Activated T-helper 1 cell treated with Interleukin-2 at 50 U/mL for 16 hours (primary cell): ENCODE data around the gene ZDHHC9.

Source experiments
- DNase-seq: peaks from one replicate; pipeline ENCODE4 v3.0.0-alpha.2; 2020; ENCODE audit warnings: low read depth

The ZDHHC9 gene

DNA sequence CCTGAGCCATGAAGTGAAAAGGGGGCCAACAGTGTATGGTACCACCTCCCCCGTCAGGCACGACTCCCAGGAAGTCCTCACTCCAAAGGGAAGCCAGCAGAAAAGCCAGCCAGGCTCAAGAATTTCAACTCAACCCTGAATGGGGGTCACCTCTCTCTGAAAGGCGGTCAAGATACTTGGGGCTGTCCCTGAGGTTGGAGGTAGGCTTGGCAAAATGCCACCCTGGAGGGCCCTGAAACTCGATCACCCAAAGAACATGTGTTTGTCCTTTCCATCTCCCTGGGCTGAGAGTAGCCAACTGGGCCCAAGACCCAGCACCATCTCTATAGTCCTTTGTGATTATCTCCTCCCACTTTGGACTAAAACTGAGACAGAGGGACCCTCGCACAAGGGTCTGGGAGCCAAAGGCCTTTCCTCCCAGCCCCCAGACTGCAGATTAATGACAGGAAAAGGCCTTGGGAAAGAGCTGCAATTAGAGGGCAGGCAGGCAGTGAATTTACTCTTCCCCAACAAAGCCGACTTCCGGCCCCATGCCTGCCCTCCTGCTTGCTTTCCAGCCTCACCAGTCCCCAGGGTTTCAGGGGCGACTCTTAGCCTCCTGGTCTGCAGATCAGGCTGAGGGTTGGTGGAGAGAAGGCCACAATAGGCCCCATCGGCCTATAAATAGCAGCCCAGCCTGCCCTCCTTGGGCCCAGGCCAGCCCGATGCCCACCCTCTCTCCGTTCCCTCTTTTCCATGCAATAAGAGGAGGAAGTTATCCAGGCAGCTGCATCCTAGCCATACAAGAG lies 58.3 kb downstream of the ZDHHC9 start:
- no peak for DNase-seq

DNA sequence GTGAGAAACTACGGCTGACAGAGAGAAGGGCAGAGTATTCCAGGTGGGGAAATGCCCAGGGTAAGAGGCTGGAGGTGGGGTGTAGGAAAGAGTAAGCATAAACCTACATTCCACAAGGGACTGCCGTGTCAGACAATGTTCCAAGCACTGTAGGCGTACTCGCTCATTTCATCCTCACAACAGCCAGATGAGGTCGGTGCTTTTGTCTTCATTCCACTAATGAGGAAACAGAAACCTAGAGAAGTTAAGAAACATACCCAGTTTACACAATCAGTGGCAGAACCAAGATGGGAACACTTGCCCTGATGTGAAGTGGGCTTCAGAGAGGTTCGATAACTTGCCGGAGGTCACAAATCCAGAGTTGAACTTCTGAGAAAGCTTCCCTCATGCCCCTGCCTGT lies 59.3 kb downstream of the ZDHHC9 start:
- DNase-seq: no peak

DNA sequence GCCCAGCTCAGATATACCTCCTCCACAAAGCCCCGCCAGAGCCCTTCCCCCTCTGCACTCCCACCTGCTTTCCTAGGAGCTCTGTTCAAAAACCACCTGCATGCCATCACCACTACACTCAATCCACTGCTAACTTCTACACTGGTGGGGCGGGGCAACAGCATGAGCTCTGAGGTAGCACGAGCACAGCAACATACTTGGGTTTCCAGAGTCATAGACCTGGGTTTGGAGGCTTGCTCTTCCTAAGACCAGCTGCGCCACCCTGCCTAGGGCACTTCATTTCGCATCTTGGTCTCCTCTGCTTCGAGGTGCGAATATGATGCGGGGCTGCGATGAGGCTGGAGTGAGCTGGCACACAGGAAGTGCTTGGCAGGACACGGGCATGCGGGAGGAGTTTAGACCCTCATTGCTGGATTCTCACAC lies 60.4 kb downstream of the ZDHHC9 start:
- no peak for DNase-seq

DNA sequence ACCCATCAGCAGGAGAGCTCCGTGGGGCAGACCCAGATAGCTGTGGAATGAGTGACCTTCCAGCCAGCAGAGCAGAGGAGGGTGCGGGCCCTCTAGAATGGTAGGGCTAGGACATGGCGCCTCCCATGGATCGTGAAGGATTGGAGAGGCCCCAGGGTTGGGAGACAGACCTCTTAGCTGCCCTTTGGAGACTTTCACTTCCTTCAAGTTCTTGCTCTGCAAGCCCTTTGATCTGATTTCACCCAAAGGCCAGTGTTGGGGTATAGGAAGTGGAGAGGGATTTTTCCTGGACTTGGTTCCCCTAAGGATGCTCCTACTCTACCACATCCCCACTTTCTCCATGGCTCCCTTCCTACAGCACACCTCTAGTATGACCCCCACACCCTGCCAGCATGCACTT lies 61.0 kb downstream of the ZDHHC9 start:
- DNase-seq: no peak

DNA sequence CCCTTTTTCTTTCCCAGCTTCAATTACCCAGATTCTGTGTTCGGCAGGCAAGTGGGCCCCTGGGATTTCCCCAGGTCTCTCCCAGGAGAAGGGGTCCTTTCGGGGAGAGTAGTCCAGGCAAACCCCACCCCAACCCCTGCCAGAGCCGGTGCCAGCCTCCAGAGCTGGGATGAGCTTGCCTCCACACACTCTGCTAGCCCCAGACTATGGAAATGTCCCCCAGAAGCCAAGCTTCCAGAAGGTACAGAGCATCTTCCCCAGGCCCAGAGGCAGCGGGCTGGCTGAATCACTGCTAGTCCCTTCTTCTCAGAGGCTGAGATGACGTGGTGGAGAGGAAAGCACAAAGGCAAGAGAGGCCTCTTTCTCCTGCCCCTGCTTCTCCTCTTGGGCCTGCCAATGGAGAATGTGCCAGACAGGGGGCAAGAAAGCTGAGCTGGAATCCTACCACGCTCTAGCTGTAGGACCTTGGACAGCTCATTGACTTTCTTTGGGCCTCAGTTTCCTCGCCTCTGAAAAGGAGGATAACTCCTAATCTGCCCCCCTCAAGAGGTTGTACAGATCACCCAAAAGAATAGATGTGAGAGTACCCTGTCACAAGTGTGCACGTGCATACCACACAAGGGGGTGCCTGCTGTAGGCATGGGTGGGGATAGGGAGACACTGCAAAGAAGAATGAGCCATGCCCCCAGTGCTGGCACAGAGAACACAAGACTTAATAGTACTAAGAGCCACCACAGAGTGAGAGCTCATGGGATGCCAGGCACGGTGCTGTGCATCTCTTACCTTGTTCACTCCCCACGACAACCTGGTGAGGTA lies 61.8 kb downstream of the ZDHHC9 start:
- no peak for DNase-seq

DNA sequence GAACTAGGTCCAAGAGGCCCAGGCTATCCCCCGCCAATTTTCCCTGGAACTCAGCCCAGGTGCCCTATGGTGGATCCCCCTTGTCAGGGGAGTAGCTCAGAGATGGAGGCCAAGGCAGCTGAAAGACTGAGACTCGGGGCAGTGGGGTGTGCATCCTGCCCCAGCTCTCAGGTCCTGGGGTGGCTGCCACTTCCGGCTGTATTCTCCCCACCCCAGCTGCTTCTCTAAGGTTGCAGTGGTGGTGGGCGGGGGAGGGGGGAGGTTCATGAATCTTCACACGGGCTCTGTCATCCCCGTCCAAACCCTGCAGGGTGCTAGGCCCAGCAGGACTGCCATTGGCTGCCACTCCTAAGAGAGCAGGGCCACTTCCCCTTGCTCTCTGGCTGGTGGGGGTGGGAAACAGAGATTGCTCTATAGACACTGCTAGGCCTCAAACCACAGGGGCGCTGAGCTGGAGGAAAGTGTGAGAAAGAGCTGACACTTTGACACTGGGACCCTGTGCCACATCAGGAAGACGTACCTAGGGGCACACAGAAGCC lies 62.5 kb downstream of the ZDHHC9 start:
- peak; percentile 70 for DNase-seq

DNA sequence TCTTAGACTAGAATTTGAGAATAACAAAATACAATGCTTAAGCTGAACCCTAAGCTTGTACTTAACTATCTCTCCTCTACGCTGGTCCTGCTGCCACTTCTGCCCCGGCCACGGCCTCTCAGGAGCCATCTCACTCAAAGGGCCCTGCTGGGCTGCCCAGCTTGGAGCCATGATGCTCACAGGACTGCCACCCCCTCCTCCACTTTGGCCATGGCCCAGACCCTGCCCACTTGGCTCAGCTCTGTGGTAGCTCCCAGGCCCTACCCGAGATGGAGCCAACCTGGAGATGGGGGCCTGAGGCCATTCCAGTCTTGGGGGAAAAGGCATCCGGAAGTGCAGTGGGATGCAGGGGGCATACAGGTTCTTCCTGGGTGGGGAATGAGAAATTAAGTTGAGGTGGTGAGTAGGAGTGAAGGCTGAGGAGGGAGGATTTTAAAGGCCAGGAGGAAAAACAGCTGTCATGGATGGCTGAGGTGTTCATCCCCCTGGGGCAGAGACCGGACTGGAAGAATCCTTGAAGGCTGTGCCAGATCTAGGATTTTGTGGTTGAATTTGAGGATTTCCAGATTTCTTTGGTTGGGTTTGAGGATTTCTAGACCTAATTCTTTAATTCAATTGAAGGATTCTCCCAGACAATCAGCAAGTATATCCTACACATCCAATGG lies 63.1 kb downstream of the ZDHHC9 start:
- no peak for DNase-seq

DNA sequence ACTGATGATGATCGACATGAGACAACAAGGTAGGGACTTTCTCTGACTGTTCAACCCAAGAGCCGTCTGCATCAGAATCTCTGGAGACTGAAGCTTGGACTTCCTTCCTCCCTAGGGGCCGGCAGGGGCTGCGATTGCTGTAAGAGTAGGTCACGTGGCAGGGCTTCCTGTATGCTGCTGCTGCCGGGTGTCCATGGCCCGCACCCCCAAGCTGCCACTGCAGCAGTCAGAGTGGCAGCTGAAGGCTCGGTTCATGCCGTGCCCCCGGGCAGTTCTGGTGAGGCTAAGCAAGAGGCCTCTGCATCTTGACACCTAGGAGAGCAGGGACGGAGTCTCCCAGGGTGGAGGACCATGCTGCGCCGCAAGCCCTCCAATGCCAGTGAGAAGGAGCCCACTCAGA lies 63.9 kb downstream of the ZDHHC9 start, which contains the start of gene SASH3:
Gene SASH3, plus strand, starts transcription at position 203 of the 400 bp plus-strand sequence. Its CDS starts 149 bp downstream, at position 352.
- DNase-seq: peak; percentile 55

DNA sequence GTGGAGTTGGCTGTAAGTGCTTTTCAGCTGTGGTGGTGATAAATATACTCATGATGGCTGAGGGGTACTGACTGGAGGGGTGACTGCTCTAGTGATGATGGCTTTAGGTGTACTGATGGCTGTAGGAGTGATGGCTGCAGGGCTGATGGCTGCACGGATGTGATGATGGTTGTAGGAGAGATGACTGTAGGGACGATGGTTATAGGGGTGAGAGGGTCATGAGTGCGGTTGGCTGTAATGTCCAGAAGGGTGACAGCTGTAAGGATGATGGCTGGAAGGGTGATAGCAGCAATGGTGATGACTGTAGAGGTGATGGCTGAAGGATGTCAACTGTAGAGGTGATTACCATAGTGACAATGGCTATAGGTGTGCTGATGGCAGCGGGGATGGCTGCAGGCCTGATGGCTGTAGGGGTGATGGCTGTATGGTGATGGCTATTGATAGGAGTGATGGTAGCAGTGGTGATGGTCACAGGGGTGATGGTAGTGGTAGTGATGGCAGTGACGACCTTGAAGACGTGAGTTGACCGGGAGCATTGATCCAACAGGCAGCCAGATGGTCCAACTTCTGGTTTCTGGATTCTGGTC lies 64.5 kb downstream of the ZDHHC9 start:
- no peak for DNase-seq

DNA sequence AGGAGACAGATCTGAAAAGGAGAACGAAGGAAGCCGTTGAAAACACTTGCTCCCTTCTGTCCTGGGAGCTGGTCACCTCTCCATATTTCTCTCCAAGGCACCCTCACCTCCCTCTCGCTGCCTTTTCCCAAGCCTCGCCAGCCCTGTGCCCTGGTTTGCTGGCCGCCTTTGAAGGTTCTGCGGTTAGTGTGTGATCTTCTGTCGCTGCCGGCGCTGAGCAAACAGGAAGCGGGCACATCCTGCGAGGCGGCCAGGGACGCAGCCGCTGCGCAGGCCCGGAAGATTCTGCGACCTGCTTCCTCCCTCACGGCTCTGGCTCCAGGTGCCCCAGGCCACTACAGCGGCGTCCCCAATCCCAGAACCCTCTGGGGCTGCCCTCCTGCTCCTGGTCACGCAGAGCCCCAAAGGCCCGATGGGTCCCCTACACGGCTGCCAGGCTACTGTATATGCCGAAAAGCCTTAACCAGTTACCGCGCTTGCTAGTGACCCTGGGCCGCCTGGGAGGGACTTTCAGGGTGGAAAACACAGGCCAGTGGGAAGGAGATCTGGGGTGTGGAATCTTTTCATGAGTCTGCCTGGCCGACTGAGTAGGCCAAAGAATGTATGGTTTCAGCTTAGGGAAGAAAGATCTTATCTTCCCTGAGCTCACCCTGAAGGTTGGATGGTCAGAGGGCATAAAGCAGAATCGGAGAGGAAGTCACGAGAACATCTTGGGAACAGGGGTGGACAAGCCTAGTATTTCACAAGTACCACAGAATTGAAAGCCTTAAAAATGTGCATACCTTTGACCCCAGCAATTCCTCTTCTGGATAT lies 66.3 kb downstream of the ZDHHC9 start:
- peak; percentile 72 for DNase-seq

DNA sequence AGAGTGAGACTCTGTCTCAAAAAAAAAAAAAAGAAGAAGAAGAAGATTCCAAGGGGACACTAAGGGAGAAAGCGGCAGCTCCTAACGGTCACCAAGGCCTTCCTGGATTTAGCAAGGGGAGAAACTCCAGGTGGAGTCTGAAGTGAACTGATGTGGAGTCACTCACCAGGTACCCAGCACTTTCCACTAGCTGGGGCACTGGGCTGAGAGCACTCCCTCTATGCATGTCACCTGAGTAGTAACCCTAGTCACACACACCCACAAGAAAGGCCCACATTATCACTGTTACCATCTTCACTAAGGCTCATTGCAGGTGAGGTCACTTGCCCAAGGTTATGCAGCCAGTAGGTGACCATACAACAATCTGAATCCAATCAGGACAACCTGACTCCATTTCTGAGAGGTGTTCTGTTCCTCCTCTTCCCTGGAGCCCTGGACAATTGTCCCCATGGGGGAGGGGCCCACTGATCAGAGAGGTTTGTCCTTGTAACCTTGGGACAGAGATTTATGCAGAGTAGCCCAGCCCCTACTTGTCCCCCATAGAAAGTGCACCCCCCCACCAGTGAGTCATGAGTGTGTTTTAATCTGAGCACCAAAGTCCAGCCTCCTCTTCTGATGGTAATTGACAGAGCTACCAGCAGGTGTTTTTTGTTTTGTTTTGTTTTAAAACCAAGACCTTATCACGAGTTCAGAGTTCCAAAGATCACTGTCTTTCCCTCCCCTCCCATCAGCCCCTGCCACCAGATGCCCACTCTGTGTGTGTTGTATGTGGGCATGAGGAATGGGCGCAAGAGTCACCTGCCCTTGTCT lies 69.8 kb downstream of the ZDHHC9 start:
- DNase-seq: no peak

DNA sequence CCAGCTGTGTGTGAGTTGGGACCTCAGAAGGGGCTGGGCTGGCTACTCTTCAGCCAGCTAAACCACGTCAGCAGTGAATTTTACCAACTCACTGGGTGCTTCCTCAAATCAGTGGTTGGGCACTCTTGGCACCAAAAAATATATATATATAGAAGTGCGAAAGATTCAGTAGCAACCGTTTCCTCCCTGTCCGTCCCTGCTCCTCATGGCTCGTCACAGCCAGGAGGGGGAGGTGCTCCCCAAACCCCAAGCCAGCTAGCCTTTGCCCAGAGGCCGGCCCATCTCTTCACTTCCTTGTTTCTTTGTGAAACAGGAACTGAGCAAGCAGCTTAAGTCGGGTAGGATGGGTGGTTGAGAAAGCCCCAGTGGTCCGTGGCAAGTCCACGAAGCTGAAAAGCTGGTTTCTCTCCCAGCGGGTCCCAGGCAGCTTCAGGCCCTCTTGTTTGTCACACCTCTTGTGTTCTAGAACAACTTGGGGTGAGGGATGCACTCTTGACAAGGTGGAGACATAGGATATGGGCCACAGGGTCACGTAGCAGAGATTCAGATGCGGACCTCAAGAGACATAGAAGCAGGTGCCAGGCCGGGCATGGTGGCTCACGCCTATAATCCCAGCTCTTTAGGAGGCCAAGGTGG lies 70.8 kb downstream of the ZDHHC9 start:
- no peak for DNase-seq

DNA sequence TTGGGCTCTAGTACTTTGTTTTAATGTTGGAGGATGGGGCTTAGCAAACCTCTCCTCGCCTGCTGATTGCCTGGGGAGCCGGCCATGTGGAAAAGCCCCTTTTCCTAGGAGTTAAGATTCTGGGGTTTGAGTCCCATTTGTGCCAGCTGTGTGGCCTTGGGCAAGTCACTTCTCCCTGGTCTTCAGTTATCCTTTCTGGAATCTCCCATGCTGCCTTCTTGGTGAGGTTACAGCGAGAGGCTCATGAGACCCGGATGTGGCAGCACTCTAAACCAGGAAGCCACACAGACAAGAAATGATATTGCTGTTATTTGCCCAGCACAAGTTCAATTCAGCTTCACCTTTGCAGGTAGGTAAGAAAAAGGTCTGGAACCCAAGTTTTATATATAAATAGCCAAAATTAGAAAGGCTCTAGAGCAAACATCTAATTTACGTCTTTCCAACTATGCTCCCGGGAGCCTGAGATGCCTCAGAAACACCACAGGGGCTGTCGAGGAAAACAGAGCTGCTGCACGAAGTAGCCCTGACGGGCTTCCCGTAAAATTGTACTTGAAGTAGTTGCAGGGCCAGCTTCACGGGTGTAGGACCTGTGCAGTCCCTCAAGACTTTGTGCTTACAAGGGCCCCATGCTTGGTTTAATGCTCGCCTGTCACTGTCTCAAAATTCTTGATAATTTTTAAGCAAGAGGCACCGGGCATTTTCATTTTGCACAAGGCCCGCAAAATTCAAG lies 72.3 kb downstream of the ZDHHC9 start:
- no peak for DNase-seq

DNA sequence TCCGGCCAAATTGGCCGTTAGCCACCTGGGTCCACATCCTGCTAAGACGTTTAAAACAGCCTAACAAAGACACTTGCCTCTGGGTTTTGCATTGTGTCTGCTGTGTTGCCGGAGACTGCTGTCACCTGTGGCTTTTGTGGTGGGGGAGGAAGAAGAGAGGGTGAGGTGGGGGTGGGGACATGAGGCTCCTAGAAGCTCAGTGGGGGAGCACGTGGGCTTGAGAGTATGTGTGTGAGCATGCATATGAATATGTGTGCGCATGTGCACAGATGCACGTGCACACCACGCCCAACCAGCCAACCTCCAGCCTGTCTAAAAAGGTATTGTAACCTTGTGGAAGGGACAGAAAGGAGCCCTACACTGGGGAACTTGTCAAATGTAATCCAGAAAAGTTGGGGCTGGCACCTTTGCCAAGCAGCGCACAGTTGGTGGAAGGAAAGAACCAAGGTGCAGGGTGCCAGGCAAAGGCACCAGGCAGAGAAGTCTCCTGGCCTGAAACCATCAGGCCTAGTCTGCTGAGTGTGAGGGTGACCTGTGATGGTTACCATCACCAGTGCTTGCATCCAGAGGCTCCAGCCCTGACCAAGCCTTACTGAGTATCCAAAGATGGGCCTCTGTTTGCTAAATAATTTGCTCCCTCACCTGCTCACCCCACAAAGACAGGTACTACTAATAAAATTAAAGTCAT lies 74.1 kb downstream of the ZDHHC9 start:
- peak; percentile 53 for DNase-seq

DNA sequence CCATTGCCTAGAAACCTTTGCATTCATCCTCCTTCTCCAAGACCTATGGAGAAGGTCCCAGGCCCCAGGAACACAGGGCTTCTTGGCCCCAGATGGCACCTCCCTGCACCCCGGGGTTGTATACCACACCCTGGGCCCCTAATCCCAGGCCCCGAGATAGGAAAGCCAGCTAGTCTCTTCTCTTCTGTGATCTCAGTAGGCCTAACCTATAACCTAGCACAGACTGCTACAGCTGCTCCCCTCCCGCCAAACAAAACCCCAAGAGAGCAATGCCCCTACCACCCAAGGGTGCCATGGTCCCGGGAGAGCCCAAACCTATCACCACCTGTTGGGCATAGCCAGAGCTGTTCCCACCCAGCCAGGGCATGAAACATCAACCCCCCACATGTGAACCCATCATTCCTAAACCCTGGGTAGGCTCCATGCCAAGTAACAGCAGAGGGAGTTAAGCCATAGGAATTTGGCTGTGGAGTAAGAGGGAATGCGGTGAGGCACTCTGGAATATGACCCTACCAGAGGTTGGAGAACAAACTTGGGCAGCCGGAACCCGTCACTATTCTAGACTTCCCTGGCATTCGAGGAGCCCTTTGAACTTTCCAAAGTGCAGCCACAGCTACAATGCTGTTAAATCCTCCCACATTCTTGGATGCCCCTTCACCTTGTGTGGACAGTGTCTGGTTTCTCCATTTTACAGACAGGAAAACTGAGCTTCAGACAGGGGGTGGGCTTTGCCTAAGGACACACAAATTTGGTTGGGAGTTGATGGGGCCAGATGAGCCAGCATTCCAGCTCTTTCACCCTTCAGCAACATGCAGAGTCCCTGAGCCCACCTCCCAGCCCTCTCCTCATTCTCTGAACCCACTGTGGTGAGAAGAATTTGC lies 74.9 kb downstream of the ZDHHC9 start:
- no peak for DNase-seq

DNA sequence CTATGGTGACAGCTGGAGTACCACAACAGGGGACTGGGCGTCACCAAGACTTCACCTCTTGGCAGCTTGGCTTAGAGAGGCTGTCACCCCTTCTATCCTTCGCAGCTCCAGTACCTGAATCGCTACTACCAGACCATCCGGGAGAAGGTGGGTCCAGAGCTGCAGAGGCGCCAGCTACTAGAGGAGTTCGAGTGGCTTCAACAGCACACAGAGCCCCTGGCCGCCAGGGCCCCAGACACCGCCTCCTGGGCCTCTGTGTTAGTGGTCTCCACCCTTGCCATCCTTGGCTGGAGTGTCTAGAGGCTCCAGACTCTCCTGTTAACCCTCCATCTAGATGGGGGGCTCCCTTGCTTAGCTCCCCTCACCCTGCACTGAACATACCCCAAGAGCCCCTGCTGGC lies 75.5 kb downstream of the ZDHHC9 start:
- no peak for DNase-seq

DNA sequence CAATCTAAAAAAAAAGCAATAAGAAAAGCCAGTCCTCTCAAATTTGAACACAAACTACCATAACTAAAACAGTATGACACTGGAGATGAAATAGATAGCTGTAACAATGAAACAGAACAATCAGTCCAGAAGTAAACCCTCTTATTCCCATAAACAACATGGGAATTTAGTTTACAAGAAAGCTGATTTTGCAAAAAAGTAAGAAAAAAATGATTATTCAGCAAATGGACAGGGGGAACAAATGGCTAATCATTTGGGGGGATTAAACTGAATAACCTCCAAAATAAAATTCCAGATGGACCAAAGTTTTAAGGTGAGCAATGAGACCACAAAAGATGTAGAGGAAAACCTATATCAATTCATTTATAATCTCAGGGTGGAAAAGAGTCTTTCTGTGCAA lies 80.0 kb downstream of the ZDHHC9 start:
- DNase-seq: no peak

DNA sequence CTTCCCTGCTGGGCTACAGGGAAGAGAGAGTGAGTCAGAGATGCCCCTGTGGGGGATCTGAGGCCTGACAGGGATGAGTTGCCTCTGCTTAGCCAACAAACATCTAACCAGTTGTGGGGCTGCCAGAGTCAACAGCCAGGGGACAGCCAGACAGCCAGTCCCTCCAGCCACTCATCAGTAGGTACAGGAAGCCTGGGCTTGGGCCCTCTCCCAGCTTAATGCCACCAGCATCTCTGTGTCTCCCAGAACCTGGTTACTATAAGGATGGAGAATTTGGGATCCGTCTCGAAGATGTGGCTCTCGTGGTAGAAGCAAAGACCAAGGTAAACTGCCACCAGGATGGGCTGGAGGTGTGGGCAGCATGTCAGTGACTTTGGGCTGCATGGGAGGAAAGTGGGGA lies 81.2 kb downstream of the ZDHHC9 start:
- DNase-seq: no peak
